Erythroblast (primary cell): ENCODE results near the gene R3HDM4.

Experiments
- GATA1 ChIP-seq: IDR thresholded peaks from 2 replicates; pipeline ENCODE4 v1.6.1; 2011; ENCODE audit warnings: low read depth, mild to moderate bottlenecking, control low read depth, low read length, moderate library complexity
- POLR2A ChIP-seq: IDR thresholded peaks from 2 replicates; pipeline ENCODE4 v1.6.1; 2011; ENCODE audit warnings: mild to moderate bottlenecking, low read length

DNA sequence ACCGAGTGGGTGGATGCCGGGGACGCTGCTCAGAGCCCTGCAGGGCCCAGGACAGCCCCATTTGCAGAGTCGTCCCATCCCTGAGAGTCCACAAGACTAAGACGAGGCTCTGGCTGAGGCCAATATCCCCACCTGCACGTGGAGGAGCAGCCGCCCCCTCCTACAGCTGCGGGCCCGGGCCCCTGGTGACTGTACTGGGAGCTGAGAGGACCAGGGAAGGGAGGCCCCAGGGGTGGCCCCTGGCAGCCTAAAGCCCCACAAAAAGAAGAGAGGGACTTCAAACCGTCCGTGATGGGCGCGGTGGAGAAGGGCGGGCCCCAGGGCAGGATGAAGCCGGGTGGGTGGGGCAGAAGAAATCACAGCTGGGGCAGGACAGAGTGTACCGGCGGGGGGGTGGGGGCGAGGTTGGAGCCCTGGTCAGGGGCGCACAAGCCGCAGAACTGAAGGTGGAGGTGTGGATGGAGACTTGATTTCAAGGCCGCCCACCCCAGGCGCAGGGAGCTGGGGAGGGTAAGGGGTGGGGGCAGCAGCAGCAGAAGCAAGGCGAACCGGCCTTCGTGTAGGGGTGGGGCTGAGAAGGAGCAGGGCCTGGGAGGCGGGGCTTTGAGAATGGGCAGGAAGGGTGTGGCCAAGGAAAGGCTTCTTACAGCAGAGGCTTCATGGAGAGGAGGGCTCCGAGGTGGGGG is 40.6 kb downstream of the R3HDM4 start:
- no peak for TF ChIP-seq POLR2A
- no peak for TF ChIP-seq GATA1
